Activated CD4-positive, alpha-beta memory T cell treated with anti-CD3 and anti-CD28 coated beads for 36 hours (primary cell): ENCODE results near the gene XYLT1. TPM values are rescaled to one million over a fixed set of nuclear protein-coding genes. Genes with fewer than 3 reads are reported as not detected.

ENCODE experiments used
- CTCF ChIA-PET: fragments of 350-600 bp; sonication (Branson Sonifier 250); formaldehyde crosslinking; loops from one replicate; lab custom pipeline; 2021; ENCODE audit warnings: antibody characterized with exemption, inconsistent platforms; lab: Charles Lee
- POLR2A ChIA-PET: fragments of 350-600 bp; sonication (Branson Sonifier 250); formaldehyde crosslinking; loops from one replicate; lab custom pipeline; 2021; ENCODE audit warnings: antibody characterized with exemption; lab: Charles Lee
- DNase-seq: peaks from one replicate; pipeline ENCODE4 v3.0.0-alpha.2; 2020
- H3K27ac Mint-ChIP-seq: one replicate; pipeline ENCODE4 v1.8.0; 2021; ENCODE audit warnings: mixed read lengths
- H3K27me3 Mint-ChIP-seq: one replicate; pipeline ENCODE4 v1.8.0; 2021; ENCODE audit warnings: mixed read lengths
- H3K36me3 Mint-ChIP-seq: one replicate; pipeline ENCODE4 v1.8.0; 2021; ENCODE audit warnings: mixed read lengths
- H3K4me1 Mint-ChIP-seq: one replicate; pipeline ENCODE4 v1.8.0; 2021; ENCODE audit warnings: low read depth, mixed read lengths
- H3K4me3 Mint-ChIP-seq: one replicate; pipeline ENCODE4 v1.8.0; 2021; ENCODE audit warnings: mild to moderate bottlenecking, mixed read lengths
- H3K9me3 Mint-ChIP-seq: one replicate; pipeline ENCODE4 v1.8.0; 2021; ENCODE audit warnings: mixed read lengths
- intact Hi-C: fragments of 100-400 bp; cut with micrococcal nuclease; formaldehyde crosslinking; loops from one replicate; pipeline ENCODE4 v1.15.1; 2023
- total RNA-seq, 2 experiments: library from RNA; stranded (reverse); gene quantifications; one replicate each; pipeline ENCODE4 v1.2.3, GENCODE V29; 2021

Gene XYLT1
- total RNA-seq, 2 experiments from 2014 or later, result 6.2 to 6.8 TPM

DNA sequence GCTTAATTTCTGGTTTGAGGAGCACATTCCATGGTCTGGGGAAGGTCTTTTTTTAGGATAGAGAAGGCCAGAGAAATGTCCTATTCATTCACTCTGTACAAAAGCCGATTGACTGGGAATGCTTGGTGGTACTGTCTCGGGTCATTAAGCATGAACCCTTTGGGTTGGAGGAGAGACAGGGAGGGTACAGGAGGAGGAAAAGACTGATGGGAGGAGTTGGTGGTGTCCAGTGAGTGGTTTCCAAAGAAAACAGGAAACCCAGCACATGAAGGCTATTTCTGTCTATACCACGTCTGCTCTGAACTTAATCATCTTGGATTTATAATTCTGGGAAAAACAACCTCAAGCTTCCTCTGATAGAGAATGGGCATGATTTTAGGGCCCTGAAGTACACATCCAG, 111.9 kb downstream of the XYLT1 start:
- peak overlapping the region; percentile 74 for H3K27ac Mint-ChIP-seq
- no peaks in the 10 kb centered on the region for H3K27me3 Mint-ChIP-seq
- H3K4me3 Mint-ChIP-seq, result no peak overlapping the region
- H3K9me3 Mint-ChIP-seq, result no peaks in the 10 kb centered on the region
- CTCF ChIA-PET, result interaction anchor here (1.0 to 2.9 kb wide), 3 partner anchors 13 to 109 kb away, joined by 4 to 13 read pairs (median 12); no protein-coding TSS in a partner anchor
- no peak for DNase-seq
- intact Hi-C loops, result loop anchor here (1.0 kb wide), 2 partner anchors 10 to 58 kb away; no protein-coding TSS in a partner anchor
- peaks cover 5% of the 10 kb centered on the region for H3K36me3 Mint-ChIP-seq
- POLR2A ChIA-PET, result interaction anchor here (0.9 to 2.5 kb wide), 4 partner anchors 10 to 66 kb away, joined by 3 to 10 read pairs (median 6); no protein-coding TSS in a partner anchor
- H3K4me1 Mint-ChIP-seq, result peaks cover 62% of the 10 kb centered on the region

DNA sequence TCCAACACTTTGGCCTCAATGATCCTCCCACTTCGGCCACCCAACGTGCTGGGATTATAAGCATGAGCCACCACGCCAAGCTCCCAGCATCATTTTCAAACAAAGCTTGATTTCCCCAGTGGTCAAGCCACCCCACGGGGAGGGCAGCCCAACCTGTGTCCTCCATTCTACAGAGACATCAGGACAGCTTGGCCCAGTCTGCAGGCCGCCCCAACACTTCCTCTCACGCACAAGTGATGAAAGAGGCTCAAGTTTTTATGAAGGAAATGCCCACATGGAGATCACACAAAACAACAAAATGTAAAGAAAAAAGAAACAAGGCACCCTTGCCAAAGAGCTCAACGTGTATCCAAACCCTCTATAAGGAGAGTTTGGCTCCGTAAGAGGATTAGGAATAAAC, 112.4 kb downstream of the XYLT1 start:
- ChIA-PET CTCF (interaction anchor here (1.0 to 2.9 kb wide), 3 partner anchors 13 to 110 kb away, joined by 4 to 13 read pairs (median 12); no protein-coding TSS in a partner anchor), POLR2A (interaction anchor here (1.1 to 2.5 kb wide), 2 partner anchors 58 to 65 kb away, joined by 6 to 10 read pairs; no protein-coding TSS in a partner anchor)
- H3K36me3 Mint-ChIP-seq, result peaks cover 7% of the 10 kb centered on the region
- H3K4me3 Mint-ChIP-seq, result no peak overlapping the region
- intact Hi-C loops, result no loop called here
- DNase-seq, result no peak
- no peaks in the 10 kb centered on the region for H3K27me3 Mint-ChIP-seq
- no peaks in the 10 kb centered on the region for H3K9me3 Mint-ChIP-seq
- H3K27ac Mint-ChIP-seq, result peak overlapping the region; percentile 74
- peaks cover 58% of the 10 kb centered on the region for H3K4me1 Mint-ChIP-seq

DNA sequence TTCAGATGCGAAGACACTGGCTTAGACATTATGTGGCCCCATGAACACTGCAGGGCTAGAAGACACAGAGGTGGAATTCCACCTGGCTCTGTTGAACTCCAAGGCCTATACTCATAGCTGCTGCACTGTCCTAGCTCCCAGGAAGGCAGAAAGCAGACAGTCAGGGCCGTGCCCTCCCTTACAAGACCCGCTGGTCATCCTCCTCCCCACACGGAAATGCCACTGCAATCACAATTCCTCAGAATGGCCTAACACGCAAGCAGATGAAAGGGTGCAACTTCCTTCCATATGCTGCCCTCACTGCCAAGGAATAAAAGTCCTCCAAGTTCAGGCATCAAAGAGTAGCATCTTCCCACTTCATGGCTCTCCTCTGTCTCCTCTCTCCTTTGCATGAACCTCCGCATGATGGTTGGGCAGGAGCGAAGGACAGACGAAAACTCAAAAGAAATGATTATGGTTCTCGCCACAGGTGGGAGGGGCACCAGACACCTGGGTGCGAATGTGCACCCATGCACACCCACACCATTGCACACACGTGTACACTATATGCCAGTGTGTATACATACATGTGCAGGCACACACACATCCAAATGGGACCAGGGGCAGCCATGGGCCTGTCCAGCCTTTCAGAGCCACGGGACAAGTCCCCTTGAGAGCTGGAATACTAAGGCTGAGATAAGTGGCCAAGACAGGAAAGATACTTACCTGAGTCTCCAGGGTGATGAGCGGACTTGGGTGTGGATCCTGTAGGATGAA, 113.3 kb downstream of the XYLT1 start:
- Mint-ChIP-seq H3K4me3 (no peak overlapping the region), H3K27ac (peak overlapping the region; percentile 24), H3K9me3 (no peaks in the 10 kb centered on the region), H3K36me3 (peaks cover 7% of the 10 kb centered on the region), H3K27me3 (no peaks in the 10 kb centered on the region), H3K4me1 (peaks cover 51% of the 10 kb centered on the region)
- no peak for DNase-seq
- POLR2A ChIA-PET, result no interaction called here
- CTCF ChIA-PET, result interaction anchor here (2.9 kb wide), 1 partner anchor 111 kb away, joined by 12 read pairs; no protein-coding TSS in a partner anchor
- intact Hi-C loops, result no loop called here

DNA sequence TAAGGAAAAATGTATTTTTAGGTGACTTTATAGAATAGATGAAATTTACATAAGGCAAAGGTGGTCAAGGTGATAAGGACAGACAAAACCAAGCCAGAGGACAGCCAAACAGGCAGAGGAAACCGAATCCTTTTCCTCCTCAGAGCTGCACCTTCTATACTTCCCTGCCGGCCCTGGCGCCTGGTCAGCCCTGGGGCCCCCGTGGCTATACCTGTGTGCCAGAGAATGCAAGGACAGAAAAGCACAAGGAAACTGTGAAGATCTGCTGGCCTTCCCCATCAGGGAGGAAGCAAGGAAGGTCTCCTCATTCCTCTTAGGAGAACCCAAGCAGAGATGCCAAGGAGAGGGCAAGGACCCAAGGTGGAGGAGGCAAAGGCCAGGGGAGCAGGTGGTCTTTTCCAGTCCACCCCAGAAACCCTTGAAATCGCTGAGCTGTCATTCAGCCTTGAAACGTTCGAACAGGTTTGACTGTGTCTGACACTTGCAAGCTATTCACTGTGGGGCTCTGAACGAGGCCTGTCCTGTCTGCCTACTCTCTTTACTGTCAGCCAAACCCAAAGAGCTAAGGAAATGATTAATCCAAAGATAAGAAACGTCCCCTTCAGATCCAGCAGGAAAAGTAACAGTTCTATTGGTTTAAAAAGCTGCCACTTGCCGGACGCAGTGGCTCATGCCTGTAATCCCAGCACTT, 114.4 kb downstream of the XYLT1 start:
- Mint-ChIP-seq H3K4me1 (peaks cover 50% of the 10 kb centered on the region), H3K4me3 (no peak overlapping the region), H3K27ac (no peak overlapping the region), H3K9me3 (no peaks in the 10 kb centered on the region), H3K36me3 (peaks cover 7% of the 10 kb centered on the region), H3K27me3 (no peaks in the 10 kb centered on the region)
- no peak for DNase-seq
- intact Hi-C loops, result no loop called here
- POLR2A ChIA-PET, result no interaction called here
- CTCF ChIA-PET, result no interaction called here

DNA sequence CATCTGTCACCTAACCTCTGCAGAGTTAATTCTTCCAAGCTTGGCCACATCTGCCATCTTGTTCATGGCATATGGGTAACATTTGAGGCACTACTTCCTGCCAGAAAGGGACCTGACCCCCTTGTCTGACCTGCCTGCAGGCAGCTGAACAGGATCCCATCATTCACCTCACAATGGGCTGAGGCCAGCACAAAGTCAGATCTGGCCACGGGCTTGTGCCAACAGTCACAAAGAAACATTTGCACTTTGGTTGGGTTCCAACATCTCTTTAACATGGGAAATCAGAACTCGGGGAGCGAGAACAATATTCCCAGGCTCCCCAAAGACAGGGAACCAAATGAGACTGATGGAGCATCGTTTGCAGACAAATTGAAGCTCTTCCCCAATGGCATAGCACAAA, 116.1 kb downstream of the XYLT1 start:
- intact Hi-C loops, result no loop called here
- Mint-ChIP-seq H3K36me3 (peaks cover 7% of the 10 kb centered on the region), H3K27ac (no peak overlapping the region), H3K27me3 (no peaks in the 10 kb centered on the region), H3K9me3 (no peaks in the 10 kb centered on the region), H3K4me1 (peaks cover 33% of the 10 kb centered on the region), H3K4me3 (no peak overlapping the region)
- POLR2A ChIA-PET, result no interaction called here
- DNase-seq, result no peak
- CTCF ChIA-PET, result no interaction called here

DNA sequence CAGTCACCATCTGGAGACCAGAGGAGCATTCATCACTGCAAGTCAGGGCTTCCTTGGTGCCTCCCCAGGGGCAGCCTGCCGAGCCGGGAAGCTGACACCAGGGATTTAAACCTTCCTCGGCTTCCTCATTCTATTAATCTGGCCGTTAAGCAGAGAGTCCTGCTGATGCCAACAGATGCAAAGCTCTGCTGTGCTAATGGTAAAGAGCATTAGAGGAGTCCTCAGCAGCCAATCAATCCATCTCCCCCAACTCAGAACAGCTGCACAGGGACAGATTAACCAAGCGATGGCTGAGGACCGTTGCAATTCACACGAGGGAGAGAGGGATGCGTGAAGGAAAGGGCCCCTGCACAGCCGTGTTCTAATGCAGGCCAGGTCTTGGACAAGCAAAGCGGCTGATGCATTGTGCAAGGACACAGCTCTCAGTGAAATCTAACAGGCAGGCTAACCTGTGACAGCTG, 116.6 kb downstream of the XYLT1 start:
- Mint-ChIP-seq H3K9me3 (no peaks in the 10 kb centered on the region), H3K36me3 (peaks cover 7% of the 10 kb centered on the region), H3K4me1 (peaks cover 28% of the 10 kb centered on the region), H3K27ac (no peak overlapping the region), H3K27me3 (no peaks in the 10 kb centered on the region), H3K4me3 (no peak overlapping the region)
- ChIA-PET POLR2A (no interaction called here), CTCF (no interaction called here)
- no peak for DNase-seq
- intact Hi-C loops, result no loop called here

DNA sequence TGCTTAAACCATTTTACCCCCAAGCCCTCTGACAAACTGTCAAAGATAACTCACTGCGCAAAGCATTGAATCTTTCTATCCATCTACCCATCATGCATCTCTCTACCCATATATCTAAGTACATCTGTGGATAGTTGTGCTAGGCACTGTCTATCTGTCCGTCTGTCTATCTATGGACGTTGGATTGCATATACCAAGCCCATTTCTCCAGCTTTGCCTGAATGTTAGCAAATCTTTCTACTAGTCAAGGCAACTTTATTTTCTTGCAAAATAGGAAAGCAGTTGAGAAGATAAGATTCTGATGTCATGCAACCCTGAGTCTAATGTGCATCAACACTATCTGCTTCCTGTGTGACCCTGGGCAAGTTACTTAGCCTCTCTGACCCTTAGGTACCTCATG, 117.2 kb downstream of the XYLT1 start:
- Mint-ChIP-seq H3K27ac (no peak overlapping the region), H3K27me3 (no peaks in the 10 kb centered on the region), H3K36me3 (peaks cover 10% of the 10 kb centered on the region), H3K4me3 (no peak overlapping the region), H3K4me1 (peaks cover 26% of the 10 kb centered on the region), H3K9me3 (no peaks in the 10 kb centered on the region)
- CTCF ChIA-PET, result interaction anchor here (0.7 kb wide), 1 partner anchor 15 kb away, joined by 3 read pairs; no protein-coding TSS in a partner anchor
- intact Hi-C loops, result no loop called here
- DNase-seq, result no peak
- POLR2A ChIA-PET, result no interaction called here

DNA sequence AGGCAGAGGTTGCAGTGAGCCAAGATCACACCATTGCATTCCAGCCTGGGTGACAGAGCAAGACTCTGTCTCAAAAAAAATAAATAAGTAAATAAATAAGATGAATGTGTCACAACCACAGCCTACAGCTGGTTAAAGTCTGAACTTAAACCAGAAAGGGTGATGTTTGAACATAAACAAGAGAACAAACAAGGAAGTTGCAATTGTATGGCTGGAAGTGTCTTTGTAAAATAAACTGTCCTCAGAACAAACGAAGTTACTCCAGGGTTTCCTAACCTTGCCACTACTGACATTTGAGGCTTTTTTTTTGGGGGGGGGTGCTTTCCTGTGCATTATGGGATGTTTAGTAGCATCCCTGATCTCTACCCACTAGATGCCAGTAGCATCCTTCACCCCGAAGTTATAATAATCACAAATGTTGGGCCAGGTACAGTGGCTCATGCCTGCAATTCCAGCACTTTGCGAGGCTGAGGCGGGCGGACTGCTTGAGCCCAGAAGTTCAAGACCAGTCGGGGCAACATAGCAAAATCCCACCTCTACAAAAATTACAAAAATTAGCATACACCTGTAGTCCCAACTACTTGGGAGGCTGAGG, 119.2 kb downstream of the XYLT1 start:
- POLR2A ChIA-PET, result no interaction called here
- H3K4me1 Mint-ChIP-seq, result peaks cover 32% of the 10 kb centered on the region

DNA sequence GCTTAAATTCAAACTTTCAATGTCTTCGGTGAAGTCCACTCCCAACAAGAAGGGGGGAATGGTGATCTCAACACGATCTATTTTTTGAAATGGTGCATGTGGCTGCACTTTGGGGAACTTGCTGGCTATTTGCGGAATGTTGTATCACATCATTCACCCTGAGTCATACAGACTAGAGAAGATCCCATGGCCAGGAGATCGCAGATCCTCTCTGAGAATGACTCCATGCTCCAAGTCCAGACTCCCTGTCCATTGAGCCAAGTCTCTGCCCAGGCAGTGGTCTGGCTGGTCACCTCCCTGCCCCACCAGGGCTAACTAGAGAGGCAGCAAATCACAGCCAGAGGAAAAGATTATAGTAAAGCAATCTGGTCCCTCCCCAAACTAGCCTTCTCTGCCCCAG, 120.6 kb downstream of the XYLT1 start:
- Mint-ChIP-seq H3K27ac (no peak overlapping the region), H3K27me3 (no peaks in the 10 kb centered on the region), H3K4me1 (peaks cover 38% of the 10 kb centered on the region), H3K36me3 (peaks cover 8% of the 10 kb centered on the region), H3K4me3 (no peak overlapping the region), H3K9me3 (no peaks in the 10 kb centered on the region)
- CTCF ChIA-PET, result no interaction called here
- intact Hi-C loops, result no loop called here
- POLR2A ChIA-PET, result no interaction called here
- DNase-seq, result no peak

More for the DNA sequence above, 119.2 kb downstream of the XYLT1 start:
- no peak overlapping the region for H3K27ac Mint-ChIP-seq
- no peak overlapping the region for H3K4me3 Mint-ChIP-seq
- H3K36me3 Mint-ChIP-seq, result peaks cover 8% of the 10 kb centered on the region
- CTCF ChIA-PET, result no interaction called here
- no peaks in the 10 kb centered on the region for H3K9me3 Mint-ChIP-seq
- intact Hi-C loops, result no loop called here
- DNase-seq, result no peak
- H3K27me3 Mint-ChIP-seq, result no peaks in the 10 kb centered on the region

DNA sequence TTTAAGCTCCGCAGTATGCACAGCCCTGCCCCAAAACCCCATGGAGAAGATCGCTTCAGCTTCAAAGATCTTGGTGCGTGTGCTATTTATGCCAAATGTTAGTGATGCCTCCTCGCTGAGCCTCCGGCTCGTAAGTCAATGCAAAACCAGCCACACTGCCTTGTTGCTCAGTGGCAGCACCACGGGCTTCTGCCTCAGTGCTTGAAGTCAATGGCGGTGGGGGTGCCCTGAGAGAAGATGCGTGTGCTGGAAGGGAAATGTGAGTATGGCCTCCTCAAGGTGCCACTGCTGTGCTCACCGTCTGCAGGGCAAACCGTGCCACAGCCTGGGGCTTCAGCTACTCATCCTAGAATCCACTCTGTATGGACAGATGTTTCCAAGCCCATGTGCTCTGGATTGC, 121.9 kb downstream of the XYLT1 start:
- ChIA-PET CTCF (no interaction called here), POLR2A (no interaction called here)
- intact Hi-C loops, result no loop called here
- H3K4me1 Mint-ChIP-seq, result peaks cover 47% of the 10 kb centered on the region
- H3K36me3 Mint-ChIP-seq, result peaks cover 6% of the 10 kb centered on the region
- no peak for DNase-seq
- no peaks in the 10 kb centered on the region for H3K27me3 Mint-ChIP-seq
- H3K27ac Mint-ChIP-seq, result no peak overlapping the region
- no peaks in the 10 kb centered on the region for H3K9me3 Mint-ChIP-seq
- no peak overlapping the region for H3K4me3 Mint-ChIP-seq

DNA sequence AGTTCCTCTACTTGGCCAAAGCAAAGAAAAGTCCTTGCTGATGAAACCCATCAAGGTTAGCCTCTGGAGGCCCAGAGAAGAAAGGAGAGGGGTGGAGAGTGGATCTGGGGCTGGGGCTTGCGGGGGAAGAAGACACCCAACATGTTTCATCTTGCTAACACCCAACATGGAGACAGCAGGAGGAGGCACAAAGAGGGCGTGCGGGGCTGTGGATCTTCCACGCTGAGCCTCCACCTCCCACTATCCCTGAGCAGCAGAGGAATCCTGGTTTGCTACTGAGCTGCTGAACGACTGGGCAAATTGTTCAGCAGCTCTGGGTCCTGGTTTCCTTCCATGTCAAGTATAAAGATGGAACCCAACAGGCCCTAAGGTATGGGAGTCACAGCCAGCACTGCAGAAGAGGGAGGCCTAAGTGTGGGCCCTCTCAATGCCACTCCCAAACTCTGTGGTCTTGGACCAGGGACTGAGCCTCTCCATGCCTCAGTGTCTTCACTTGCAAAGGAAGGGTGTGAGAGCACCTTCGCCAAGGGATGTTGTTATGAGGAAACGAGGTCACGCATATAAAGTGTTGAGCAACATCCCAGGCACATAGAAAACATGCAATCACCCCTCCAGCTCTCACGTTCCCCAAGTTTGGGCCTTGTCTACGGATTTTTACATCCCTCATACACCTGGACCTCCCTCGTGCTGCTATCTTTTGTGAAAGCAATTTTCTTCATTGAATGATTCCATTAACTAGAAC, 122.5 kb downstream of the XYLT1 start:
- Mint-ChIP-seq H3K4me3 (no peak overlapping the region), H3K4me1 (peaks cover 53% of the 10 kb centered on the region)

More for the DNA sequence above, 122.5 kb downstream of the XYLT1 start:
- intact Hi-C loops, result no loop called here
- H3K36me3 Mint-ChIP-seq, result peaks cover 4% of the 10 kb centered on the region
- POLR2A ChIA-PET, result interaction anchor here (1.7 kb wide), 1 partner anchor 21 kb away, joined by 6 read pairs; no protein-coding TSS in a partner anchor
- H3K9me3 Mint-ChIP-seq, result no peaks in the 10 kb centered on the region
- H3K27me3 Mint-ChIP-seq, result no peaks in the 10 kb centered on the region
- no peak for DNase-seq
- H3K27ac Mint-ChIP-seq, result no peak overlapping the region
- CTCF ChIA-PET, result interaction anchor here (0.6 kb wide), 1 partner anchor 60 kb away, joined by 3 read pairs; no protein-coding TSS in a partner anchor
